HepG2 (cell line): ENCODE results near the gene RAD18.

ENCODE experiments used
- PBX2 ChIP-seq: IDR thresholded peaks from 2 replicates; pipeline ENCODE4 v1.6.1; 2016; ENCODE audit warnings: control low read depth
- ZNF121 ChIP-seq: sonication (generic); formaldehyde crosslinking; IDR thresholded peaks from 2 replicates; pipeline ENCODE4 v1.5.0; 2020; ENCODE audit warnings: mild to moderate bottlenecking, missing genetic modification reagents

DNA sequence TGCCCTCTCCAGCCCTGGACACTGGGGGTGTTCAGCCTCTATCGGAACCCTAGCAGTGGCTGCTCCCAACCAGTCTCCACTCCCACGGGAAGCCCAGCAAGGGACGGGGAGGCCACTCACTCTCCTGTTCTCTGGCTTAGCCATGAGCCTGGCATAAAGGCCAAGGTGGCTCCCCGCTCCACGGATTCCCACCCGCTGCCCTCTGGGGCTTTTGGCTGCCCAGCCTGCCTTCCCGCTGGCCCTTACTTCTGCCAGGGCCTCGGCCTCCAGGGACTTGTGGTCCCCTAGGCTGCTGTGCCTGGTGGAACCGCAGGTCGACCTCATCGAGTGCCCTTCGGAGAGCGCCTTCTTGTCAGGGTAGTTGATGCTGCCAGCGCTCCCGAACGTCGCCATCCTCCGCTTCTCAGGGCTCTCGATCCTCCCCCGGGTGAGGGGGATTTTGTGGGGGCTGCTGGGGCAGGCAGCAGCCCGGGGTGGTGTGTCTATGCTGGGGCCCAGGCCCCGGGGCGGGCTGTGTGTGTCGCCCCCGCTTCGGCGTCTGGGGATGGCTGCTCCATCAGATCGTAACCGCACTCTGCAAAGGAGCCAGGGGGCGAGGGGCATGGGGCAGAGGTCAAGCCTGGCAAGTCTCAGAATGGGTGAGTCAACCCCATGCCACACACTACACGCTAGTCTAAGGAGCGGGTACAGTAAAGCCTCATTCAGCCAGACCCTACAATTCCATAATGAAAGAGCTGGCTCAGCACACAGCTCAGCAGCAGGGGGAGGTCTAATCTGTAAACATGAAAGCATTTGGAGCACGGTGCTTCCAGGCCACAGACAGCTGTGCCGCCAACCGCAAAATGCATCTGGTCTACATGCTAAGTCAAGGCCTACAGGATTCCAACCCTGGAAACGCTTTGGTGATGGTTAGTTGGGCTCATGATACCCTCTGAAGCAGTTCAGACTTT is 27.3 kb upstream of the RAD18 start:
- TF ChIP-seq PBX2 (CRISPR knock-in tag), result no peak
- no peak for TF ChIP-seq ZNF121 (CRISPR knock-in tag)
